H1 (cell line): ENCODE results near the gene OR6M1. TPM values are rescaled to one million over a fixed set of nuclear protein-coding genes. Genes with fewer than 3 reads are reported as not detected.

Experiments used
- CTCF ChIA-PET: fragments of 300-600 bp; sonication (Branson Sonifier 250); formaldehyde crosslinking; loops from one replicate; lab custom pipeline; 2021; ENCODE audit not compliant: partially characterized antibody; lab: Charles Lee
- POLR2A ChIA-PET: fragments of 300-600 bp; sonication (Branson Sonifier 250); formaldehyde crosslinking; loops from one replicate; lab custom pipeline; 2021; ENCODE audit warnings: inconsistent platforms; ENCODE audit not compliant: partially characterized antibody; lab: Charles Lee
- DNase-seq, 2 experiments: peaks; one replicate each; pipeline versions ENCODE4 v3.0.0 to v3.0.0-alpha.2; 2010 to 2022; ENCODE audit warnings: low spot score in 2 of 2, low read depth in 1 of 2, mixed read lengths in 1 of 2
- FAIRE-seq: peaks from 2 replicates; lab custom pipeline; 2011; peaks lifted over from hg19 to GRCh38; lab: Jason Lieb, UNC
- H2AFZ ChIP-seq: 2 replicates; pipeline ENCODE4 v1.8.1; 2012; ENCODE audit warnings: low read length, inconsistent platforms
- H2AK5ac ChIP-seq: 2 replicates; pipeline ENCODE4 v1.6.1; 2013; ENCODE audit warnings: low read depth, low read length
- H2BK120ac ChIP-seq: replicated peaks from 2 replicates; pipeline ENCODE3; 2013; ENCODE audit warnings: low read depth, low read length, inconsistent platforms
- H2BK12ac ChIP-seq: 2 replicates; pipeline ENCODE4 v1.6.1; 2013; ENCODE audit warnings: low read depth, low read length
- H2BK15ac ChIP-seq: 2 replicates; pipeline ENCODE4 v1.6.1; 2013; ENCODE audit warnings: low read length
- H2BK20ac ChIP-seq: 2 replicates; pipeline ENCODE4 v1.6.1; 2013; ENCODE audit warnings: low read length
- H2BK5ac ChIP-seq: 2 replicates; pipeline ENCODE4 v1.6.1; 2013; ENCODE audit warnings: low read depth, low read length
- H3K14ac ChIP-seq: 2 replicates; pipeline ENCODE4 v1.6.1; 2013; ENCODE audit warnings: inconsistent platforms; ENCODE audit not compliant: insufficient read length
- H3K18ac ChIP-seq: 2 replicates; pipeline ENCODE4 v1.6.1; 2013; ENCODE audit warnings: low read length; ENCODE audit errors: extremely low read depth
- H3K23ac ChIP-seq: 2 replicates; pipeline ENCODE4 v1.6.1; 2013; ENCODE audit warnings: inconsistent platforms; ENCODE audit not compliant: insufficient read length
- H3K23me2 ChIP-seq: 2 replicates; pipeline ENCODE4 v1.6.1; 2013; ENCODE audit warnings: low read depth, low read length
- H3K27ac ChIP-seq: 2 replicates; pipeline ENCODE4 v1.6.1; 2011; ENCODE audit warnings: low read depth, low read length, inconsistent platforms
- H3K27me3 ChIP-seq, 4 experiments: replicated peaks in 1 of 4; 1 replicate in 1 of 4; 2 replicates in 3 of 4; pipeline versions ENCODE4 v1.6.1 to v1.8.1; 2011 to 2013; ENCODE audit warnings: low read length in 3 of 4, mild to moderate bottlenecking in 3 of 4, inconsistent platforms in 2 of 4, mixed read lengths in 2 of 4, moderate library complexity in 1 of 4; ENCODE audit not compliant: control insufficient read depth in 3 of 4, insufficient read depth in 3 of 4; ENCODE audit errors: extremely low read depth in 1 of 4
- H3K36me3 ChIP-seq, 4 experiments: 2 replicates each; pipeline versions ENCODE4 v1.6.1 to v1.8.1; 2011 to 2013; ENCODE audit warnings: mild to moderate bottlenecking in 4 of 4, low read length in 3 of 4, moderate library complexity in 2 of 4, control low read depth in 1 of 4, inconsistent platforms in 1 of 4; ENCODE audit not compliant: insufficient read depth in 4 of 4, control insufficient read depth in 2 of 4
- H3K4ac ChIP-seq: replicated peaks from 2 replicates; pipeline ENCODE3; 2013; ENCODE audit warnings: low read length, low read depth, mixed read lengths, inconsistent platforms; ENCODE audit not compliant: insufficient read length
- H3K4me1 ChIP-seq, 4 experiments: replicated peaks in 1 of 4; 1 replicate in 1 of 4; 2 replicates in 3 of 4; pipeline versions ENCODE4 v1.6.1 to v1.8.1; 2011 to 2013; ENCODE audit warnings: low read length in 3 of 4, inconsistent platforms in 2 of 4, mixed read lengths in 1 of 4; ENCODE audit not compliant: insufficient read depth in 4 of 4, control insufficient read depth in 3 of 4
- H3K4me2 ChIP-seq, 2 experiments: 2 replicates each; pipeline versions ENCODE4 v1.6.1 to v1.8.1; 2011 to 2013; ENCODE audit warnings: low read depth in 2 of 2, low read length in 2 of 2, control low read depth in 1 of 2, inconsistent platforms in 1 of 2, mild to moderate bottlenecking in 1 of 2; ENCODE audit not compliant: insufficient read depth in 1 of 2
- H3K4me3 ChIP-seq, 4 experiments: fragments of 200-600, 300-600 bp in 1 of 4; sonication (generic), shearing (Covaris generic), sonication (Bioruptor Twin) in 1 of 4; 2 replicates each; pipeline versions ENCODE4 v1.5.1 to v1.8.1; 2011 to 2016; ENCODE audit warnings: low read length in 4 of 4, low read depth in 3 of 4, control low read depth in 2 of 4, inconsistent platforms in 2 of 4, mild to moderate bottlenecking in 2 of 4, mixed read lengths in 1 of 4, moderate library complexity in 1 of 4; ENCODE audit not compliant: insufficient read depth in 2 of 4; ENCODE audit errors: extremely low read depth in 1 of 4
- H3K56ac ChIP-seq: replicated peaks from 2 replicates; pipeline ENCODE3; 2013; ENCODE audit warnings: low read depth, mild to moderate bottlenecking, mixed read lengths, low read length, inconsistent platforms; ENCODE audit not compliant: insufficient read length
- H3K79me1 ChIP-seq: 2 replicates; pipeline ENCODE4 v1.6.1; 2013; ENCODE audit warnings: low read depth, low read length, control low read depth
- H3K79me2 ChIP-seq, 2 experiments: 2 replicates each; pipeline versions ENCODE4 v1.6.1 to v1.8.1; 2012 to 2013; ENCODE audit warnings: low read length in 2 of 2, mild to moderate bottlenecking in 2 of 2, inconsistent platforms in 1 of 2; ENCODE audit not compliant: insufficient read depth in 2 of 2, control insufficient read depth in 1 of 2
- H3K9ac ChIP-seq, 4 experiments: replicated peaks in 1 of 4; 1 replicate in 1 of 4; 2 replicates in 3 of 4; pipeline versions ENCODE4 v1.6.1 to v1.8.1; 2011 to 2013; ENCODE audit warnings: low read depth in 3 of 4, low read length in 3 of 4, control low read depth in 2 of 4, mild to moderate bottlenecking in 2 of 4, moderate library complexity in 2 of 4, inconsistent platforms in 1 of 4; ENCODE audit errors: extremely low read depth in 1 of 4
- H3K9me3 ChIP-seq, 2 experiments: 2 replicates each; pipeline versions ENCODE4 v1.6.1 to v1.8.1; 2012 to 2013; ENCODE audit warnings: mild to moderate bottlenecking in 2 of 2, moderate library complexity in 2 of 2, control low read depth in 1 of 2, inconsistent platforms in 1 of 2, low read depth in 1 of 2, low read length in 1 of 2, mixed read lengths in 1 of 2; ENCODE audit not compliant: insufficient read depth in 2 of 2
- H4K20me1 ChIP-seq, 2 experiments: replicated peaks in 1 of 2; 2 replicates each; pipeline versions ENCODE3 to v1.8.1; 2011 to 2013; ENCODE audit warnings: inconsistent platforms in 2 of 2, low read length in 2 of 2, mild to moderate bottlenecking in 1 of 2; ENCODE audit not compliant: insufficient read depth in 2 of 2, control insufficient read depth in 1 of 2
- H4K5ac ChIP-seq: 2 replicates; pipeline ENCODE4 v1.6.1; 2013; ENCODE audit warnings: low read length, low read depth, mixed read lengths, inconsistent platforms; ENCODE audit not compliant: insufficient read length
- H4K8ac ChIP-seq: 2 replicates; pipeline ENCODE4 v1.8.0; 2013; ENCODE audit warnings: mild to moderate bottlenecking, moderate library complexity, low read length, inconsistent platforms; ENCODE audit not compliant: insufficient read depth; ENCODE audit errors: extremely low read depth
- H4K91ac ChIP-seq: replicated peaks from 2 replicates; pipeline ENCODE3; 2013; ENCODE audit warnings: low read length, mixed read lengths, inconsistent platforms; ENCODE audit not compliant: insufficient read length
- ATF3 ChIP-seq: IDR thresholded peaks from 2 replicates; pipeline ENCODE4 v1.6.1; 2011; ENCODE audit warnings: low read depth, mild to moderate bottlenecking, low read length; ENCODE audit not compliant: insufficient read depth
- BRCA1 ChIP-seq: IDR thresholded peaks from 2 replicates; pipeline ENCODE4 v1.6.1; 2012; ENCODE audit warnings: low read depth, low read length, improper control_type of control experiment
- CBX8 ChIP-seq: fragments of 300-800, 300-1000 bp; sonication (generic); IDR thresholded peaks from 2 replicates; pipeline ENCODE4 v1.7.1; 2016; ENCODE audit warnings: low read depth, low read length, borderline replicate concordance
- CEBPB ChIP-seq: IDR thresholded peaks from 2 replicates; pipeline ENCODE4 v1.6.1; 2012; ENCODE audit warnings: low read depth, low read length
- EP300 ChIP-seq, 2 experiments: IDR thresholded peaks; 1 replicate in 1 of 2; 2 replicates in 1 of 2; pipeline ENCODE4 v1.6.1; 2011 to 2012; ENCODE audit warnings: low read depth in 2 of 2, low read length in 2 of 2, mild to moderate bottlenecking in 2 of 2, borderline replicate concordance in 1 of 2, inconsistent platforms in 1 of 2, moderate library complexity in 1 of 2
- FOSL1 ChIP-seq: IDR thresholded peaks from 2 replicates; pipeline ENCODE4 v1.6.1; 2011; ENCODE audit warnings: mild to moderate bottlenecking, low read depth, low read length, moderate library complexity; ENCODE audit not compliant: insufficient read depth
- HDAC2 ChIP-seq, 2 experiments: fragments of 300-600 bp in 1 of 2; sonication (generic) in 1 of 2; IDR thresholded peaks; 2 replicates each; pipeline ENCODE4 v1.6.1; 2011 to 2012; ENCODE audit warnings: low read depth in 2 of 2, low read length in 2 of 2, mild to moderate bottlenecking in 2 of 2, moderate library complexity in 2 of 2, borderline replicate concordance in 1 of 2, inconsistent platforms in 1 of 2
- NANOG ChIP-seq: IDR thresholded peaks from 2 replicates; pipeline ENCODE4 v1.6.1; 2011; ENCODE audit warnings: low read length, low read depth, mild to moderate bottlenecking, inconsistent platforms; ENCODE audit not compliant: insufficient read depth, poor library complexity, severe bottlenecking
- RBBP5 ChIP-seq: IDR thresholded peaks from 2 replicates; pipeline ENCODE4 v1.7.1; 2012; ENCODE audit warnings: low read depth, mild to moderate bottlenecking, inconsistent platforms, low read length, moderate library complexity, borderline replicate concordance
- ZNF274 ChIP-seq: IDR thresholded peaks from 2 replicates; pipeline ENCODE4 v1.7.0; 2012; ENCODE audit warnings: low read length, borderline replicate concordance; ENCODE audit errors: extremely low read depth
- WGBS, 2 experiments: shearing (Covaris generic) in 1 of 2; methylation state at CpG; one replicate each; pipeline versions ENCODE4 v1.1.6 to v1.1.7; 2013 to 2015; ENCODE audit warnings: low lambda C conversion rate in 2 of 2, mixed read lengths in 2 of 2, inconsistent platforms in 1 of 2, low coverage in 1 of 2, missing lambda C conversion rate in 1 of 2; ENCODE audit not compliant: insufficient replicate concordance in 2 of 2, insufficient coverage in 1 of 2, insufficient read length in 1 of 2; ENCODE audit errors: extremely low coverage in 1 of 2, missing lambda C conversion rate in 1 of 2; 5-methylcytosine and 5-hydroxymethylcytosine counted together
- long read RNA-seq, 2 experiments: library from RNA in 1 of 2; library from capped mRNA in 1 of 2; stranded (forward); transcript quantifications; one replicate each; pipeline ENCODE4 v2.0.0, GENCODE V29; 2021; ENCODE audit warnings: inconsistent platforms in 1 of 2
- polyA minus RNA-seq, 3 experiments: library from RNA; depleted of rRNA, polyadenylated mRNA; stranded (reverse); fragments of >200 nt; gene quantifications; 1 replicate in 2 of 3; 2 replicates in 1 of 3; pipeline ENCODE4 v1.2.3, GENCODE V29; 2011
- polyA plus RNA-seq, 7 experiments: library from polyadenylated mRNA; depleted of rRNA in 3 of 7; stranded (reverse) in 5 of 7; unstranded in 2 of 7; fragments of >200 nt in 5 of 7; fragments of 200-250 nt in 2 of 7; gene quantifications; 1 replicate in 5 of 7; 2 replicates in 1 of 7; 4 replicates in 1 of 7; pipeline versions ENCODE4 v1.2.1 to v1.2.3, GENCODE V29; 2011 to 2013; ENCODE audit warnings: missing spikeins in 2 of 7, mixed read lengths in 2 of 7
- total RNA-seq: library from RNA; stranded (reverse); fragmentation: NEBNext Ultra II Directional; extraction: Animal tissue kit (Norgen Biotek cat#: 25700); gene quantifications from 2 replicates; pipeline ENCODE4 v1.2.1, GENCODE V29; 2021

Gene OR6M1
- total RNA-seq, result not detected in 2 replicates
- not detected in 2 replicates for polyA plus RNA-seq (2011; rRNA removed)
- not detected for polyA plus RNA-seq (2011; cell fraction: cytosol; rRNA removed)
- polyA plus RNA-seq (2011; cell fraction: nucleus; rRNA removed), result not detected
- not detected in 4 replicates for polyA plus RNA-seq (2012, experiment 1 of 2)
- polyA plus RNA-seq (2012, experiment 2 of 2), result not detected
- polyA plus RNA-seq (2013, experiment 1 of 2), result not detected
- polyA plus RNA-seq (2013, experiment 2 of 2), result not detected
- not detected in 2 replicates for polyA minus RNA-seq (2011; rRNA and poly(A)+ RNA removed)
- polyA minus RNA-seq (2011; cell fraction: cytosol; rRNA and poly(A)+ RNA removed), result not detected
- not detected for polyA minus RNA-seq (2011; cell fraction: nucleus; rRNA and poly(A)+ RNA removed)
- long read RNA-seq, experiment 1, result 0 reads
- long read RNA-seq, experiment 2, result 0 reads

GRCh38 chr11:123806249-123806648 is at the start of gene OR6M1:
TSS of gene OR6M1 (minus strand) at chr11:123806349. CDS start at chr11:123806349, 0 bp downstream.
- H3K18ac ChIP-seq, result no peak within 1 kb of the TSS
- H2BK5ac ChIP-seq, result no peak within 1 kb of the TSS
- H3K4ac ChIP-seq, result no peak within 1 kb of the TSS
- no peak within 1 kb of the TSS for H4K5ac ChIP-seq
- no peaks in the 10 kb centered on the region for H3K79me2 ChIP-seq
- no peaks in the 10 kb centered on the region for H3K4me1 ChIP-seq
- no peak within 1 kb of the TSS for H3K9ac ChIP-seq
- no peaks in the 10 kb centered on the region for H3K36me3 ChIP-seq
- H3K4me3 ChIP-seq, result no peak within 1 kb of the TSS
- no peak within 1 kb of the TSS for H4K8ac ChIP-seq
- H2BK12ac ChIP-seq, result no peak within 1 kb of the TSS
- no peak within 1 kb of the TSS for H2BK120ac ChIP-seq
- peak within 1 kb of the TSS; percentile 8; the same call in 1 of the 2 replicates for H2AFZ ChIP-seq
- 92% methylated on average over 4 of the region's 4 CpGs; no CpG with 5 or more reads in 1 of the 2 experiments for WGBS, 2 experiments
- no peak for DNase-seq
- H4K20me1 ChIP-seq, result no peaks in the 10 kb centered on the region
- no peaks in the 10 kb centered on the region for H3K79me1 ChIP-seq
- H3K23me2 ChIP-seq, result no peaks in the 10 kb centered on the region
- no peak within 1 kb of the TSS for H2AK5ac ChIP-seq
- no peaks in the 10 kb centered on the region for H3K27me3 ChIP-seq
- no peak within 1 kb of the TSS for H3K27ac ChIP-seq
- FAIRE-seq, result no peak
- H2BK15ac ChIP-seq, result no peak within 1 kb of the TSS
- CTCF ChIA-PET, result no interaction called here
- H3K23ac ChIP-seq, result no peak within 1 kb of the TSS
- no peaks in the 10 kb centered on the region for H3K9me3 ChIP-seq
- POLR2A ChIA-PET, result no interaction called here
- no peak within 1 kb of the TSS for H3K14ac ChIP-seq
- no peak within 1 kb of the TSS for H3K4me2 ChIP-seq
- no peak within 1 kb of the TSS for H3K56ac ChIP-seq
- H2BK20ac ChIP-seq, result no peak within 1 kb of the TSS
- no peak within 1 kb of the TSS for H4K91ac ChIP-seq
- no peak for TF ChIP-seq CEBPB
- TF ChIP-seq CBX8, result no peak
- no peak for TF ChIP-seq FOSL1
- no peak for TF ChIP-seq EP300 (IDR thresholded peaks at IDR 0.05; ENCODE audit: borderline replicate concordance in 1 of 2, low read depth in 2 of 2, low read length in 2 of 2)
- TF ChIP-seq RBBP5, result no peak
- TF ChIP-seq ATF3, result no peak
- no peak for TF ChIP-seq HDAC2 (IDR thresholded peaks at IDR 0.05; ENCODE audit: borderline replicate concordance in 1 of 2, low read depth in 2 of 2, low read length in 2 of 2)
- TF ChIP-seq NANOG, result no peak
- no peak for TF ChIP-seq BRCA1
- TF ChIP-seq ZNF274, result no peak
